GM23248 (cell line): ENCODE measurements around the gene SEC14L1.

Experiments
- EZH2 ChIP-seq: fragments of 200-600 bp; sonication (generic); IDR thresholded peaks from 2 replicates; pipeline ENCODE4 v1.6.1; 2018; ENCODE audit warnings: antibody characterized with exemption, mild to moderate bottlenecking; ENCODE audit not compliant: insufficient read depth, poor library complexity, severe bottlenecking
- EZH2phosphoT487 ChIP-seq: fragments of 200-600 bp; sonication (generic); IDR thresholded peaks from 2 replicates; pipeline ENCODE4 v1.6.1; 2018; ENCODE audit warnings: antibody characterized with exemption, moderate library complexity, mild to moderate bottlenecking, low read depth; ENCODE audit not compliant: insufficient read depth

DNA sequence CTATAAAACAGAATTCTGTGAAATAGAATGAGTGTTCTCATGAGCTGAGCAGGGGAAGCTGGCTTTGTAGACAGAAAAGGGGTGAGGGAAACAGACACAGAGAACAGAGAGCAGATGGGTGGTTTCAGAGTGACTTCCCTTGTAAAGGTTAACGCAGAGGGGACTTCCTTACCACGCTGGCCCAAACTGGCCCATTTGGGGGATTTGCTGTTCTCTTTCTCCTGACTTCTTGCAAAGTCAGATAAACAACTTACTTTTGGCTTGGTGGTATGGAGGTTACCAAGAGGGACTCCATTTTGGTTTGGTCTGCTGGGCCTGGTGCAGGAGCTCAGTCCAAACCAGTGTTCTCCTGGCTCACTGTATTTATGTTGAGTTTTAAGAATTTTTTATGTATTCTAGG, 48.4 kb downstream of the SEC14L1 start:
- TF ChIP-seq EZH2 (no peak), EZH2phosphoT487 (no peak)
